Effector CD4-positive, alpha-beta T cell (primary cell): Measurements from ENCODE around the gene PEAK1.
A peak's percentile ranks its signal among the peaks of the same experiment; 100 is the strongest.
"Not testable (repeated sequence)": the region's sequence is repeated elsewhere in the genome, so short reads cannot be mapped to it uniquely, and the experiment has no call there.

Experiments
- DNase-seq: peaks from one replicate; pipeline ENCODE4 v3.0.0-alpha.2; 2020

The PEAK1 gene

GRCh38 chr15:77425104-77425503 lies 5.2 kb upstream of the PEAK1 start:
- no peak for DNase-seq

- DNase-seq = peak; percentile 4
Measured at GRCh38 chr15:77421370-77421700, 1.4 kb upstream of the PEAK1 start.

- peak; percentile 32 for DNase-seq
Measured at GRCh38 chr15:77420610-77421369, 886 bp upstream of the PEAK1 start, which contains the start of gene HMG20A. Gene HMG20A, plus strand, starts transcription at chr15:77420888. Its CDS starts 37,520 bp downstream, at chr15:77458408.

GRCh38 chr15:77418966-77419835 lies 703 bp downstream of the PEAK1 start:
- DNase-seq = peak; percentile 25

GRCh38 chr15:77418391-77418965 lies 1.4 kb downstream of the PEAK1 start:
- DNase-seq = no peak

- no peak for DNase-seq
Measured at GRCh38 chr15:77417602-77418001, 2.3 kb downstream of the PEAK1 start.

GRCh38 chr15:77416954-77417353 lies 3.0 kb downstream of the PEAK1 start:
- no peak for DNase-seq

- DNase-seq = no peak
Measured at GRCh38 chr15:77416148-77416455, 3.8 kb downstream of the PEAK1 start.

- DNase-seq = no peak
Measured at GRCh38 chr15:77415450-77416147, 4.3 kb downstream of the PEAK1 start.

GRCh38 chr15:77414789-77415442 lies 5.0 kb downstream of the PEAK1 start:
- no peak for DNase-seq

- no peak for DNase-seq
Measured at GRCh38 chr15:77413699-77414349, 6.1 kb downstream of the PEAK1 start.

- DNase-seq = no peak
Measured at GRCh38 chr15:77412972-77413698, 6.8 kb downstream of the PEAK1 start.

- DNase-seq = no peak
Measured at GRCh38 chr15:77411619-77411976, 8.3 kb downstream of the PEAK1 start.

GRCh38 chr15:77410701-77411618 lies 8.9 kb downstream of the PEAK1 start:
- no peak for DNase-seq

GRCh38 chr15:77410157-77410500 lies 9.8 kb downstream of the PEAK1 start:
- not testable (repeated sequence) for DNase-seq

GRCh38 chr15:77409259-77410156 lies 10.4 kb downstream of the PEAK1 start:
- DNase-seq = no peak

- DNase-seq = no peak
Measured at GRCh38 chr15:77406846-77407245, 13.1 kb downstream of the PEAK1 start.

- DNase-seq = not testable (repeated sequence)
Measured at GRCh38 chr15:77406173-77406759, 13.6 kb downstream of the PEAK1 start.
